ENCODE results near the gene AHNAK2. TPM values are rescaled to one million over a fixed set of nuclear protein-coding genes. Genes with fewer than 3 reads are reported as not detected.
"Not testable (repeated sequence)": the region's sequence is repeated elsewhere in the genome, so short reads cannot be mapped to it uniquely, and the experiment has no call there.

The AHNAK2 gene
- total and polyA plus RNA-seq, 3 experiments from 2014 or later: 0.04 TPM; not detected in 2

- Mint-ChIP-seq H3K4me1 (no peaks in the 10 kb centered on the region), H3K27ac (no peak overlapping the region), H3K36me3 (no peaks in the 10 kb centered on the region), H3K27me3 (peaks cover 10 to 26% of the 10 kb centered on the region in 2 donors), H3K9me3 (peaks cover 0 to 5% (median 0%) of the 10 kb centered on the region in 5 donors), H3K4me3 (no peak overlapping the region)
- Histone ChIP-seq H3K4me1 (ENCODE audit: insufficient read depth, low read length) (no peaks in the 10 kb centered on the region), H3K9me3 (ENCODE audit: low read length) (no peaks in the 10 kb centered on the region), H3K36me3 (ENCODE audit: insufficient read depth, low read length) (no peaks in the 10 kb centered on the region), H3K27ac (ENCODE audit: low read depth, low read length) (no peak overlapping the region), H3K4me3 (ENCODE audit: low read length) (no peak overlapping the region), H3K27me3 (ENCODE audit: insufficient read depth, low read length, poor library complexity, severe bottlenecking) (no peaks in the 10 kb centered on the region)
- no peak for DNase-seq
- CTCF ChIA-PET: no interaction called here
- POLR2A ChIA-PET: no interaction called here
Observed at GRCh38 chr14:104917993-104918392, 60.2 kb downstream of the AHNAK2 start.

- H3K27me3 ChIP-seq (ENCODE audit: insufficient read depth, low read length, poor library complexity, severe bottlenecking): no peaks in the 10 kb centered on the region
- H3K27ac ChIP-seq (ENCODE audit: low read depth, low read length): no peak overlapping the region
- no peaks in the 10 kb centered on the region for H3K9me3 ChIP-seq (ENCODE audit: low read length)
- ChIA-PET CTCF (no interaction called here), POLR2A (no interaction called here)
- no peak overlapping the region for H3K4me3 ChIP-seq (ENCODE audit: low read length)
- H3K4me1 ChIP-seq (ENCODE audit: insufficient read depth, low read length): no peaks in the 10 kb centered on the region
- Mint-ChIP-seq H3K36me3 (no peaks in the 10 kb centered on the region), H3K4me1 (no peaks in the 10 kb centered on the region), H3K27ac (no peak overlapping the region), H3K4me3 (no peak overlapping the region), H3K9me3 (peaks cover under 1 to 5% (median 1%) of the 10 kb centered on the region in 5 donors), H3K27me3 (peaks cover 12 to 28% of the 10 kb centered on the region in 2 donors)
- DNase-seq: no peak
- H3K36me3 ChIP-seq (ENCODE audit: insufficient read depth, low read length): no peaks in the 10 kb centered on the region
Observed at GRCh38 chr14:104917116-104917515, 61.1 kb downstream of the AHNAK2 start.

DNA sequence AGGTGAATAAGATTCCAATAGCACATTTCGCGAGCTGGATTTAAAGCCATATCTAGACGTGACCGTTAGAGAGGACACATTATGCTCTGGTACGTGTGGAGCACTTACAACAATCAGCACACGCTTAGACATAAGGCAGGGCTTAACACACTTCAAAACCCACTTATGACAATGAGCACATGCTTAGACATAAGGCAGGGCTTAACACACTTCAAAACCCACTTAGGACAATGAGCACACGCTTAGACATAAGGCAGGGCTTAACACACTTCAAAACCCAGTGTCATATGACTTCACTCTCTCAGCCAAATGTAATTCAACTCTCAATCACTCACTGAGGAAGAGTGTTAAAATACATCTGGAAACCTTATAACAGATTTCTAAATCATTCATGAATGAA is 64.7 kb downstream of the AHNAK2 start:
- Mint-ChIP-seq H3K4me3 (no peak overlapping the region), H3K27ac (no peak overlapping the region), H3K9me3 (peaks cover 5 to 20% (median 16%) of the 10 kb centered on the region in 5 donors), H3K4me1 (no peaks in the 10 kb centered on the region), H3K36me3 (peaks cover 0 to 9% (median 0%) of the 10 kb centered on the region in 3 donors), H3K27me3 (peaks cover 31 to 45% of the 10 kb centered on the region in 2 donors)
- Histone ChIP-seq H3K9me3 (ENCODE audit: low read length) (no peaks in the 10 kb centered on the region), H3K4me3 (ENCODE audit: low read length) (no peak overlapping the region), H3K27me3 (ENCODE audit: insufficient read depth, low read length, poor library complexity, severe bottlenecking) (no peaks in the 10 kb centered on the region), H3K27ac (ENCODE audit: low read depth, low read length) (no peak overlapping the region), H3K36me3 (ENCODE audit: insufficient read depth, low read length) (no peaks in the 10 kb centered on the region), H3K4me1 (ENCODE audit: insufficient read depth, low read length) (no peaks in the 10 kb centered on the region)
- ChIA-PET POLR2A (no interaction called here), CTCF (no interaction called here)
- DNase-seq: no peak

DNA sequence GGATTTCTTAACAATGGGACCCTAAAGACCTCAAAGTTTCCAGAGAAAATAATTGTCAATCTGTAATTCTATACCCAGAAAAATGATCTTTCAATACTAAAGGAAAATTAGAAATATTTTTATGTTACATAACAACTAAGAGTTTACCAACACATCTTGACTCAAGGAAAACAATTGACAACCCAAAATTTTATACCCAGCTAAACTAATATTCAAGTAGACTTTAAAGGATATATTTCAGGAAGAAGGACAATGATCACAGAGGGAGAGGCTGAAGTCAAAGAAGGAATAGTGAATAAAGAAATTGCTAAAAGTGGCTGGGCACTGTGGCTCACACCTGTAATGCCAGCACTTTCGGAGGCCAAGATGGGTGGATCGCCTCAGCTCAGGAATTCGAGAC is 66.1 kb downstream of the AHNAK2 start:
- POLR2A ChIA-PET: no interaction called here
- H3K4me3 Mint-ChIP-seq: no peak overlapping the region

DNA sequence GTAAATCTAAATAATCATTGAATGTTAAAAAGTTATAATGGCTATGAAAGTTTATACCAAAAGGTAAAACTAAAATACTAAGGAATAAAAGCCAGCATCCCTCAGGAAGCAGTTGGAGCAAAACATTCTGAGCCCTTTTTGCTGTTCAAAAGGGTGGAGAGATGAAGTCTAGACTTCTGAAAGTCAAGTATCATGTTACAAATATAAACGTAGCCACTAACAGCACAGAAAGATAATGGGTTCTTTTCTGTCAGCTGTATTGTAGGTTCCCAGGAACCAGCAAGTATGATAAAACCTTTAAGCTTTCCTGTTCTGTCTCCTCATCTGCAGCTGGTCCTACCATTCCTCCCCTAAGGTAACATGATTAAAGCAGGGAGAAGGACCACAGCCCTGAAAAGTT is 69.9 kb downstream of the AHNAK2 start:
- Mint-ChIP-seq H3K4me1 (no peaks in the 10 kb centered on the region), H3K27ac (no peak overlapping the region), H3K9me3 (peaks cover 5 to 19% (median 16%) of the 10 kb centered on the region in 5 donors), H3K4me3 (no peak overlapping the region), H3K36me3 (peaks cover 0 to 9% (median 0%) of the 10 kb centered on the region in 3 donors), H3K27me3 (peaks cover 37 to 58% of the 10 kb centered on the region in 2 donors)
- H3K4me1 ChIP-seq (ENCODE audit: insufficient read depth, low read length): no peaks in the 10 kb centered on the region
- peaks cover 3% of the 10 kb centered on the region for H3K27me3 ChIP-seq (ENCODE audit: insufficient read depth, low read length, poor library complexity, severe bottlenecking)
- no peak for DNase-seq
- no peak overlapping the region for H3K4me3 ChIP-seq (ENCODE audit: low read length)
- ChIA-PET CTCF (interaction anchor here (1.0 kb wide), 1 partner anchor 12 kb away, joined by 4 read pairs; no protein-coding TSS in a partner anchor), POLR2A (no interaction called here)
- no peaks in the 10 kb centered on the region for H3K36me3 ChIP-seq (ENCODE audit: insufficient read depth, low read length)
- H3K27ac ChIP-seq (ENCODE audit: low read depth, low read length): no peak overlapping the region
- no peaks in the 10 kb centered on the region for H3K9me3 ChIP-seq (ENCODE audit: low read length)

More for the DNA sequence above, 66.1 kb downstream of the AHNAK2 start:
- CTCF ChIA-PET: no interaction called here
- no peak overlapping the region for H3K4me3 ChIP-seq (ENCODE audit: low read length)
- no peaks in the 10 kb centered on the region for H3K36me3 ChIP-seq (ENCODE audit: insufficient read depth, low read length)
- no peak overlapping the region for H3K27ac Mint-ChIP-seq
- H3K9me3 Mint-ChIP-seq: peaks cover 5 to 20% (median 16%) of the 10 kb centered on the region in 5 donors
- no peaks in the 10 kb centered on the region for H3K9me3 ChIP-seq (ENCODE audit: low read length)
- H3K27me3 Mint-ChIP-seq: peaks cover 37 to 57% of the 10 kb centered on the region in 2 donors
- H3K27ac ChIP-seq (ENCODE audit: low read depth, low read length): no peak overlapping the region
- no peaks in the 10 kb centered on the region for H3K27me3 ChIP-seq (ENCODE audit: insufficient read depth, low read length, poor library complexity, severe bottlenecking)
- H3K4me1 Mint-ChIP-seq: no peaks in the 10 kb centered on the region
- DNase-seq: no peak
- H3K36me3 Mint-ChIP-seq: peaks cover 0 to 9% (median 0%) of the 10 kb centered on the region in 3 donors
- H3K4me1 ChIP-seq (ENCODE audit: insufficient read depth, low read length): no peaks in the 10 kb centered on the region

DNA sequence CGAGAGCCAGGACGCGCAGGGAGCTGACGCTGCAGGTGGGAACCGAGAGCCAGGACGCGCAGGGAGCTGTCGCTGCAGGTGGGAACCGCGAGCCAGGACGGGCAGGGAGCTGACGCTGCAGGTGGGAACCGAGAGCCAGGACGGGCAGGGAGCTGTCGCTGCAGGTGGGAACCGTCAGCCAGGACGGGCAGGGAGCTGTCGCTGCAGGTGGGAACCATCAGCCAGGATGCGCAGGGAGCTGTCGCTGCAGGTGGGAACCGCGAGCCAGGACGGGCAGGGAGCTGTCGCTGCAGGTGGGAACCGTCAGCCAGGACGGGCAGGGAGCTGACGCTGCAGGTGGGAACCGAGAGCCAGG is 72.6 kb downstream of the AHNAK2 start:
- H3K9me3 ChIP-seq (ENCODE audit: low read length); H3K27ac ChIP-seq (ENCODE audit: low read depth, low read length); H3K36me3 Mint-ChIP-seq; DNase-seq; H3K4me3 ChIP-seq (ENCODE audit: low read length); H3K36me3 ChIP-seq (ENCODE audit: insufficient read depth, low read length); H3K27me3 ChIP-seq (ENCODE audit: insufficient read depth, low read length, poor library complexity, severe bottlenecking); H3K4me3 Mint-ChIP-seq; H3K27ac Mint-ChIP-seq; POLR2A ChIA-PET; H3K9me3 Mint-ChIP-seq; H3K4me1 Mint-ChIP-seq; CTCF ChIA-PET; H3K4me1 ChIP-seq (ENCODE audit: insufficient read depth, low read length): not testable (repeated sequence)
- H3K27me3 Mint-ChIP-seq: peaks cover 25 to 42% of the 10 kb centered on the region in 2 donors

- H3K9me3 Mint-ChIP-seq; H3K4me1 Mint-ChIP-seq; H3K9me3 ChIP-seq (ENCODE audit: low read length); H3K4me1 ChIP-seq (ENCODE audit: insufficient read depth, low read length); H3K36me3 ChIP-seq (ENCODE audit: insufficient read depth, low read length); H3K4me3 Mint-ChIP-seq; H3K27ac ChIP-seq (ENCODE audit: low read depth, low read length); POLR2A ChIA-PET; CTCF ChIA-PET; H3K27me3 ChIP-seq (ENCODE audit: insufficient read depth, low read length, poor library complexity, severe bottlenecking); DNase-seq; H3K27ac Mint-ChIP-seq; H3K36me3 Mint-ChIP-seq; H3K4me3 ChIP-seq (ENCODE audit: low read length): not testable (repeated sequence)
- H3K27me3 Mint-ChIP-seq: peaks cover 24 to 37% of the 10 kb centered on the region in 2 donors
Observed at GRCh38 chr14:104904650-104905578, 73.3 kb downstream of the AHNAK2 start.

DNA sequence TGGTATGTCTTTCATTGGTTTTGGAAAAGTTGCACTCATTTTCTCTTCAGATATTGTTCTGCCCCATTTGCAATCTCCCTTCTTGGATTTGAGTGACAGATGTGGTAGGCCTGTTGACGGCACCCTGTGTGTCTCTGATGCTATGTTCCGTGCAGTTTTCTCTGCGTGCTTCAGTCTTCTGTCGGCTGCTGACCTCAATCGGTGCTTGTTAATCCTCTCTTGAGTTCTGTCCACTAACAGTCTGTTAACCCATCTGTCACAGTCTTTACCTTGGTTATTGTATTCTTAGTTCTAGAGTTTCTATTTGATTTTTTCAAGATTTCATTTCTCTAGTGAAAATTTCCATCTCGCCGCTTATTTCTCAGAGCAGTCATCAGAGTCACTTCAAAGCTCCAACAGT is 74.2 kb downstream of the AHNAK2 start:
- Mint-ChIP-seq H3K36me3 (no peaks in the 10 kb centered on the region), H3K4me3 (no peak overlapping the region), H3K4me1 (peaks cover 0 to 3% (median 2%) of the 10 kb centered on the region in 3 donors), H3K9me3 (no peaks in the 10 kb centered on the region), H3K27ac (no peak overlapping the region), H3K27me3 (peaks cover 19 to 32% of the 10 kb centered on the region in 2 donors)
- no peak for DNase-seq
- H3K27me3 ChIP-seq (ENCODE audit: insufficient read depth, low read length, poor library complexity, severe bottlenecking): peaks cover 3% of the 10 kb centered on the region
- ChIA-PET POLR2A (no interaction called here), CTCF (no interaction called here)
- no peak overlapping the region for H3K27ac ChIP-seq (ENCODE audit: low read depth, low read length)
- H3K4me3 ChIP-seq (ENCODE audit: low read length): no peak overlapping the region
- no peaks in the 10 kb centered on the region for H3K4me1 ChIP-seq (ENCODE audit: insufficient read depth, low read length)
- H3K9me3 ChIP-seq (ENCODE audit: low read length): no peaks in the 10 kb centered on the region
- H3K36me3 ChIP-seq (ENCODE audit: insufficient read depth, low read length): no peaks in the 10 kb centered on the region
